ENCODE data around the gene RNF11. TPM values are rescaled to one million over a fixed set of nuclear protein-coding genes. Genes with fewer than 3 reads are reported as not detected.

Gene RNF11
- total RNA-seq, 1 donor from 2014 or later = 126 TPM

GRCh38 chr1:51298322-51298705, 62.2 kb downstream of the RNF11 start:
- no peak overlapping the region for H3K9ac ChIP-seq (ENCODE audit: low read length)
- H3K9me3 ChIP-seq (ENCODE audit: insufficient read depth, low read depth, low read length) = no peaks in the 10 kb centered on the region
- H3K4me1 ChIP-seq (ENCODE audit: insufficient read depth, low read length) = no peaks in the 10 kb centered on the region
- TF ChIP-seq EZH2 (IDR thresholded peaks at IDR 0.05; ENCODE audit: insufficient read depth, low read length) = no peak
- TF ChIP-seq, protein P1, sequence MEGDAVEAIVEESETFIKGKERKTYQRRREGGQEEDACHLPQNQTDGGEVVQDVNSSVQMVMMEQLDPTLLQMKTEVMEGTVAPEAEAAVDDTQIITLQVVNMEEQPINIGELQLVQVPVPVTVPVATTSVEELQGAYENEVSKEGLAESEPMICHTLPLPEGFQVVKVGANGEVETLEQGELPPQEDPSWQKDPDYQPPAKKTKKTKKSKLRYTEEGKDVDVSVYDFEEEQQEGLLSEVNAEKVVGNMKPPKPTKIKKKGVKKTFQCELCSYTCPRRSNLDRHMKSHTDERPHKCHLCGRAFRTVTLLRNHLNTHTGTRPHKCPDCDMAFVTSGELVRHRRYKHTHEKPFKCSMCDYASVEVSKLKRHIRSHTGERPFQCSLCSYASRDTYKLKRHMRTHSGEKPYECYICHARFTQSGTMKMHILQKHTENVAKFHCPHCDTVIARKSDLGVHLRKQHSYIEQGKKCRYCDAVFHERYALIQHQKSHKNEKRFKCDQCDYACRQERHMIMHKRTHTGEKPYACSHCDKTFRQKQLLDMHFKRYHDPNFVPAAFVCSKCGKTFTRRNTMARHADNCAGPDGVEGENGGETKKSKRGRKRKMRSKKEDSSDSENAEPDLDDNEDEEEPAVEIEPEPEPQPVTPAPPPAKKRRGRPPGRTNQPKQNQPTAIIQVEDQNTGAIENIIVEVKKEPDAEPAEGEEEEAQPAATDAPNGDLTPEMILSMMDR (IDR thresholded peaks at IDR 0.05; ENCODE audit: insufficient read depth, low read depth, low read length) = no peak
- DNase-seq (ENCODE audit: low read depth) = no peak
- Mint-ChIP-seq H3K36me3 (ENCODE audit: low read depth, unreplicated experiment) (peaks cover 8% of the 10 kb centered on the region), H3K4me3 (ENCODE audit: unreplicated experiment) (no peak overlapping the region), H3K4me1 (ENCODE audit: low read depth, unreplicated experiment) (peaks cover 5% of the 10 kb centered on the region), H3K9me3 (ENCODE audit: unreplicated experiment) (peaks cover 1% of the 10 kb centered on the region), H3K27ac (ENCODE audit: unreplicated experiment) (no peak overlapping the region), H3K27me3 (ENCODE audit: low read depth, unreplicated experiment) (peaks cover 11% of the 10 kb centered on the region)
- no peak overlapping the region for H2AFZ ChIP-seq (ENCODE audit: low read depth, low read length)
- H3K27ac ChIP-seq (ENCODE audit: low read depth, low read length) = no peak overlapping the region
- H3K4me2 ChIP-seq (ENCODE audit: low read length) = no peak overlapping the region
- H3K4me3 ChIP-seq (ENCODE audit: insufficient read depth, low read depth, low read length) = no peak overlapping the region
- no peaks in the 10 kb centered on the region for H3K36me3 ChIP-seq (ENCODE audit: insufficient read depth, low read length)
- no peaks in the 10 kb centered on the region for H3K79me2 ChIP-seq (ENCODE audit: insufficient read depth, low read length)
- FAIRE-seq = no peak
- H3K27me3 ChIP-seq (ENCODE audit: insufficient read depth, low read length) = no peaks in the 10 kb centered on the region
- H4K20me1 ChIP-seq (ENCODE audit: insufficient read depth, low read length) = no peaks in the 10 kb centered on the region

DNA sequence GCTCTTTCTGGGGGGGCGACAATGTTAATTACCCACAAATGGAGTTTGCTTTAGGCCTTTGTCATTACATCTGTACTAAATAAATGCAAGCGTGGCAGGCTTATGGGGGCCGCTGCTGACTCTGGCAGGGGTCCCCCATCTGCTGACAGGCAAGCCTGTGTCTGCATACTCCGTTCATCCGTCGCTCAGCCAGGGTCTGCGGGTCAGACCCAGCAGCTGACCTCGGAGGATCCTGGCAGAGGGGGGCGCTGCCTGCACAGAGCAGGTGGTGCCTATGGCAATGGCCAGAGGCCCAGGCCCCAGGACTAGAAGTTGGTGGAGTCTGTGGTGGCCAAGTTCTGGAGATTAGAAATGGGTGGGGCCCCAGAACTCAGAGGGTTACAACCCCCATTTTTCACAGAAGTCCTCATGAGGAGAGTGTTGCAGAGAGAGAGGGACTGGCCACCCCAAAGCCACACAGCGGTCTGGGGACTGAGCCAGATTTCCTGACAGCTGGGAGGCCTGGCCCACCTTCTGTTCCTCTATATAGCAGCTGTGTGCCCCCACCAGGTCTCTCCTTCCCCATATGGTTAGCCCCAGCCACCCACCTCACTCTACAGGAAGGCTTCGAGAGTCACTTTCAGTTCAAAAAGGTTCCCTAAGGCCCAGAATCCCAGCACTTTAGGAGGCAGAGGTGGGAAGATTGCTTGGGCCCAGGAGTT, 63.3 kb downstream of the RNF11 start:
- peaks cover 7% of the 10 kb centered on the region for H3K4me1 ChIP-seq (ENCODE audit: insufficient read depth, low read length)
- no peak overlapping the region for H3K27ac Mint-ChIP-seq (ENCODE audit: unreplicated experiment)
- H3K4me3 ChIP-seq (ENCODE audit: insufficient read depth, low read depth, low read length) = no peak overlapping the region

More for the DNA sequence above, 63.3 kb downstream of the RNF11 start:
- H4K20me1 ChIP-seq (ENCODE audit: insufficient read depth, low read length) = no peaks in the 10 kb centered on the region
- Mint-ChIP-seq H3K27me3 (ENCODE audit: low read depth, unreplicated experiment) (peaks cover 12% of the 10 kb centered on the region), H3K4me3 (ENCODE audit: unreplicated experiment) (no peak overlapping the region), H3K9me3 (ENCODE audit: unreplicated experiment) (peaks cover 1% of the 10 kb centered on the region), H3K36me3 (ENCODE audit: low read depth, unreplicated experiment) (peaks cover 8% of the 10 kb centered on the region), H3K4me1 (ENCODE audit: low read depth, unreplicated experiment) (peaks cover 7% of the 10 kb centered on the region)
- no peak overlapping the region for H3K27ac ChIP-seq (ENCODE audit: low read depth, low read length)
- H3K27me3 ChIP-seq (ENCODE audit: insufficient read depth, low read length) = no peaks in the 10 kb centered on the region
- H3K9me3 ChIP-seq (ENCODE audit: insufficient read depth, low read depth, low read length) = no peaks in the 10 kb centered on the region
- no peak for FAIRE-seq
- no peak overlapping the region for H3K9ac ChIP-seq (ENCODE audit: low read length)
- no peak overlapping the region for H2AFZ ChIP-seq (ENCODE audit: low read depth, low read length)
- TF ChIP-seq, protein P1 (IDR thresholded peaks at IDR 0.05; ENCODE audit: insufficient read depth, low read depth, low read length) = no peak
- no peak for TF ChIP-seq EZH2 (IDR thresholded peaks at IDR 0.05; ENCODE audit: insufficient read depth, low read length)
- H3K79me2 ChIP-seq (ENCODE audit: insufficient read depth, low read length) = no peaks in the 10 kb centered on the region
- H3K36me3 ChIP-seq (ENCODE audit: insufficient read depth, low read length) = no peaks in the 10 kb centered on the region
- no peak overlapping the region for H3K4me2 ChIP-seq (ENCODE audit: low read length)
- no peak for DNase-seq (ENCODE audit: low read depth)
